Measurements from ENCODE around the gene MBD5.

The MBD5 gene

DNA sequence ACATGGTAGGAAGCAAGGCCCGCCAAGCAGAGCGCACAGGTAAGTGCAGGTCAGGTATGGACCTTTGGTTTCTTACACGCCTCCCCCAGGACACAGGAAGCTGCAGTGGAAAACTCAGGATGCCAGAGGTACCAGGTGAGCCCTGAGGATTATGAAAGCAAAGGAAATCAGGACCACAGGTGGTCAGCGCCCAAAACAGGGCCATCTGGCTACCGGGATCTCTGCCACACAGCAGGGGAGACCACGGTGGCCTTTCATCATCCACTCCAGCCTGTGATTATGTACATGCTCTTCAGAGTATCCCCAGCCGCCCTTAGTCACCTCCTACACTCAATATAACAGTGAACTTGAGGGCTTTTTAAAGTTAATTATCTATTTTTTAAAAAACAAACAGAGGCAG is 498.1 kb downstream of the MBD5 start:
- no peak overlapping the region for H3K9ac ChIP-seq (ENCODE audit: low read depth, low read length)
- H3K4me3 ChIP-seq (ENCODE audit: low read length), result no peak overlapping the region
- peaks cover 11% of the 10 kb centered on the region for H3K4me1 ChIP-seq (ENCODE audit: insufficient read depth, low read length)
- H3K9me3 ChIP-seq (ENCODE audit: insufficient read depth, low read depth, low read length), result no peaks in the 10 kb centered on the region
- H3K27ac ChIP-seq (ENCODE audit: low read depth, low read length), result no peak overlapping the region
- no peaks in the 10 kb centered on the region for H3K27me3 ChIP-seq (ENCODE audit: insufficient read depth, low read length)
- WGBS, result 70% methylated on average over 7 of the region's 7 CpGs
- H3K36me3 ChIP-seq (ENCODE audit: insufficient read depth, low read length), result no peaks in the 10 kb centered on the region

DNA sequence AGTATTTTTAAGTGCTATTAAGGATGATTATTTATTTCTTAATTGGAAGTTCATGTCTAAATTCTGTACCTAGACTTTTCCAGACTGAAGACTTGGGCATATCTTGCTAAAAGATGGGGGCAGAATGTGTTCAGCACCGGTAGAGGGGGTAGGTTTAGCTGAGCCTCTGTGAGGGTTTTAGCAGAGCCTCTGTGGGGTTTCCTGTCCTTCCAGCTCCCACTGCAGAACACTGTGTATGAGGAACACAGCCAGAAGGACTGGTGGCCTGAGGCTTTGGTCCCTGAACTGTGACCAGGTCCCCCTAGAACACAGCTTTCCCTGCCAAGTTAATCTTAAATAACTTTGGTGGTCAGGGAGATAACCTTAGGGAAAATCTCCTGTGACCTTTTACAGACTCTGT is 500.3 kb downstream of the MBD5 start:
- no peaks in the 10 kb centered on the region for H3K27me3 ChIP-seq (ENCODE audit: insufficient read depth, low read length)
- no peaks in the 10 kb centered on the region for H3K9me3 ChIP-seq (ENCODE audit: insufficient read depth, low read depth, low read length)
- H3K4me3 ChIP-seq (ENCODE audit: low read length), result no peak overlapping the region
- 88% methylated on average over 1 of the region's 1 CpG for WGBS
- H3K36me3 ChIP-seq (ENCODE audit: insufficient read depth, low read length), result no peaks in the 10 kb centered on the region
- no peak overlapping the region for H3K9ac ChIP-seq (ENCODE audit: low read depth, low read length)
- peaks cover 11% of the 10 kb centered on the region for H3K4me1 ChIP-seq (ENCODE audit: insufficient read depth, low read length)
- H3K27ac ChIP-seq (ENCODE audit: low read depth, low read length), result no peak overlapping the region

DNA sequence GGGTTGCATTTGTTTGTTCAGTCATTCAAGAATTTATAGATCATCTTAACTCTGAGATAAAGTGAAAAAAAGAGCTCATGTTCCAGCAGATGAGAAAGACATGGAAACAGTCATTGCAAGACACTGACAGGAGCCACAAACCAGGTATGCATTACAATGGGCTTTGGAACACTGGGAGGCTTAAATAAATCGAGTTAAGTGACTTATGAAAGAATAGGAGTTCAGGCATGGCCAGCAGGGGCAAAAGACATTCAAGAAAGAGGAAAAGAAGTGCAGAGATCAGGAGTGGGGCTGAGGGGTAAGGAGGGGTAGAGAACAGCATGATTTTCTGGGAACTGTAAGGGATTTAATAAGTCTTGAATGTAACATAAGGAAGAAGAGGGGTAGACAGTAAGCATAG is 502.4 kb downstream of the MBD5 start:
- H3K27me3 ChIP-seq (ENCODE audit: insufficient read depth, low read length), result no peaks in the 10 kb centered on the region
- H3K9ac ChIP-seq (ENCODE audit: low read depth, low read length), result no peak overlapping the region
- no peaks in the 10 kb centered on the region for H3K9me3 ChIP-seq (ENCODE audit: insufficient read depth, low read depth, low read length)
- no peaks in the 10 kb centered on the region for H3K36me3 ChIP-seq (ENCODE audit: insufficient read depth, low read length)
- no peak overlapping the region for H3K27ac ChIP-seq (ENCODE audit: low read depth, low read length)
- H3K4me1 ChIP-seq (ENCODE audit: insufficient read depth, low read length), result peaks cover 11% of the 10 kb centered on the region
- 22% methylated on average over 1 of the region's 1 CpG for WGBS
- no peak overlapping the region for H3K4me3 ChIP-seq (ENCODE audit: low read length)

DNA sequence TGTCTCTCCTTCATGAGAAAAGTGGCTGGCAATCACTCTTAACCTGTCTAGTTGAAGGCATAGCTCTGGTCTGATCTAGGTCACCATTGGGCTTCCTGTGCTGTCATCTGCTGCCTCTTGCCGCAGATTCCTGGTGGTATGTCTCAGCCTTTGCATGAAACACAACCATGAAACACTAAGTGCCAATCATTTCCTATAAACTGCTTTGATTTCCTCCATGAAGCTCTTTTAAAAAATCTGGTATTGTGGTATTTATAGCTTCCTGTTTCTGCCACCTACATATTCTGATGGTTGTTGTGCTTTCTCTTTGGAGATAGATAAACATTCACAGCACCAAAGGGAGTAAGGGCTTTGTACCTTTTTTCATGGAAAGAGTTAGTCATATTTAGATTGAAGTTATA is 503.6 kb downstream of the MBD5 start:
- Histone ChIP-seq H3K36me3 (ENCODE audit: insufficient read depth, low read length) (no peaks in the 10 kb centered on the region), H3K4me3 (ENCODE audit: low read length) (no peak overlapping the region), H3K27me3 (ENCODE audit: insufficient read depth, low read length) (no peaks in the 10 kb centered on the region), H3K9ac (ENCODE audit: low read depth, low read length) (no peak overlapping the region), H3K4me1 (ENCODE audit: insufficient read depth, low read length) (peaks cover 3% of the 10 kb centered on the region), H3K27ac (ENCODE audit: low read depth, low read length) (no peak overlapping the region), H3K9me3 (ENCODE audit: insufficient read depth, low read depth, low read length) (no peaks in the 10 kb centered on the region)
- WGBS, result 95% methylated on average over 1 of the region's 1 CpG

DNA sequence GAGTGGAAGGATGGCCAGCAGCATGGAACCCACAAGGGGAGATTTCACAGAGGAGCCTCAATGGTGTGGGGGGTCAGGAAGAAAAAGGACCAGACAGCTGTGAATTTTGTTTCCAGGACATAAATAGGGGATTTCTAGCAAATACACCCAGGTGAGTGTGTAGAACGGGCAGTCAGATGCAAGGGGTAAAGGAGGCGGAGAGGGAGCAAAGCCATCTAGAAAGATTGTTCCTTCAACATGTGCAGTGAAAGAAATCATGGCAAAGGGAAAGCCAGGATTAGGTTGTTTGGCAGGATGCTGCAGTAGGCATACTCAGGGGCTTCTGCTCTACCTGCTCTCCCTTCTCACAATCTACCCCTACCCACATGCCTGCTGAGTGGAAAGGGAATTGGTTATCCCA is 504.2 kb downstream of the MBD5 start:
- WGBS, result 94% methylated on average over 2 of the region's 2 CpGs

DNA sequence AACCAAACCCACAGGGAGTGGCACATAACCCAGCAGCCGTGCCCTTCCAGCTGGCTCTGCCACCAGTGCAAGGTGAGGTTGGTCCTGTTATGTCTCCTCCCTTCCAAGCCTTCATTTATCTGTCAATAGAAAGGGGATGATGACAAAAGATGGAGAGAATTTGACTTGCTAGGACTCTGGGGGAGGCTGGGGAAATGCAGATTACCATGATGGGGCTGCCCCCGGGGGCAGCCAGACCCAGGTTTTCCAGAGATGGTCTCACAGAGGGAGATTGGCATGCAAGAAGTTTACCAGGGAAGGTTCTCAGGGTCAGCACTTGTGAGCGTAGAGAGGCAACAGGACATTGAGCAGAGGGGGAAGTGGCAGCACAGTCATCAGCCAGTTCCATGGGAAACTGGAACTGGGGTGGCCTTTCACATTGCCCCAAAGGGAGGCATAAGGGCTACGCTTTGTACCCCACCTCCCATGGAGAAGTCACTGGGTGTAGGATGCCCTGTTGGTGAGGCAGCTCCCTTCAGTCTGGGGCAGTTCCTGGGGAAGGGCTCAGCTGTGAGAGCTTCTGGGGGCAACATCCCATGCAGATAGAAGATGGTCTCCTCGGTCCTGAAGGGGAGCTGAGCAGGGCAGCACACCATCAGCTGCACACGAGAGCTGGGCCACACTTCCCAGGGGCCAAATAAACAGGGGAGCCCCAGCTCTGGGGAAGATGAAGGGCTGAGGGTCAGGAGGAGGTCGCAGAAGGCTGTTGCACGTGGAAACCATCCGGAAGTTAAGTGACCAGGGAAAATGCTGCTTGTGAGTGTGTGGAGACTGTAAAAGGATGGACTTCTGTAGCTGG is 505.8 kb downstream of the MBD5 start:
- Histone ChIP-seq H3K36me3 (ENCODE audit: insufficient read depth, low read length) (no peaks in the 10 kb centered on the region), H3K27ac (ENCODE audit: low read depth, low read length) (no peak overlapping the region), H3K27me3 (ENCODE audit: insufficient read depth, low read length) (no peaks in the 10 kb centered on the region), H3K4me1 (ENCODE audit: insufficient read depth, low read length) (peaks cover 3% of the 10 kb centered on the region), H3K9me3 (ENCODE audit: insufficient read depth, low read depth, low read length) (no peaks in the 10 kb centered on the region), H3K4me3 (ENCODE audit: low read length) (no peak overlapping the region), H3K9ac (ENCODE audit: low read depth, low read length) (no peak overlapping the region)
- 83% methylated on average over 9 of the region's 9 CpGs for WGBS

More for the DNA sequence above, 504.2 kb downstream of the MBD5 start:
- peaks cover 3% of the 10 kb centered on the region for H3K4me1 ChIP-seq (ENCODE audit: insufficient read depth, low read length)
- no peak overlapping the region for H3K4me3 ChIP-seq (ENCODE audit: low read length)
- no peaks in the 10 kb centered on the region for H3K36me3 ChIP-seq (ENCODE audit: insufficient read depth, low read length)
- no peaks in the 10 kb centered on the region for H3K27me3 ChIP-seq (ENCODE audit: insufficient read depth, low read length)
- no peak overlapping the region for H3K9ac ChIP-seq (ENCODE audit: low read depth, low read length)
- no peaks in the 10 kb centered on the region for H3K9me3 ChIP-seq (ENCODE audit: insufficient read depth, low read depth, low read length)
- H3K27ac ChIP-seq (ENCODE audit: low read depth, low read length), result no peak overlapping the region

DNA sequence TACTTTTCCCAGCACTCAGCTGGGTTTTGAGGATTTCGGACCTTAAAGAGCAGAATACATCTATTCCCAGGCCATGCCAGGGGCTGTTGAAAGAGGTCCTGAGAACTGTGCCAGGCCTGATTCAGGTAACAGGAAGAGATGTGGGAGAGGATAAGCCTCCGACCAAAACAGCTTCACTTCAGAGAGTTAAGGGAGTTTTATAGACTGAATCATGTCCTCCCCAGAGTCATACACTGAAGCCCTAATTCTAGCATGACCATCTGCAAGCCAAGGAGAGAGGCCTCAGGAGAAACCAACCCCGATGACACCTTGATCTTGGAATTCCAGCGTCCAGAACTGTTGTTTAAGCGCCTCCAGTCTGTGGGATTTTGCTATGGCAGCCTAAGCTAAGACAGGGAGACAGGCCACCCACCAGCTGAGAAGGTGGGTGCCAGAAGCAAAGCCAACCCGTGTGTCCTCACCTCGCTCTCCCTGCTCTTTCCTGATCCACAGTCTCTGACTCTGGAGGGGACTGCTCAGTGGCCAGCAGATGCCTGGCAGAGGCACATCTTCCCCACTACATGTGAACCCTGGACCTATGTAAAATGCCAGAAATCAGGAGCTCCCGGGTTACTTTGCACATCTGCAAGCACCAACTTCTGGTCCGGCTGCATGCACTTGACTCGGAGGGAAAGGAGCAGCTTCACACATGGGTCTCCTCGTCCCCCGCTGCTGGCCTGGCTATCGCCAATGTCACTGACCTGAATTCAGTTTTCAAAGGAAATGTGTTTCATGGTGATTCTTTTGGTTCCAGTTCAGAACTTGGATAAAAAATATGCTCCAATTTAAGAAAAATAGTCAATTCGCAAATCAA is 506.8 kb downstream of the MBD5 start:
- Histone ChIP-seq H3K27me3 (ENCODE audit: insufficient read depth, low read length) (no peaks in the 10 kb centered on the region), H3K27ac (ENCODE audit: low read depth, low read length) (no peak overlapping the region), H3K9ac (ENCODE audit: low read depth, low read length) (no peak overlapping the region), H3K36me3 (ENCODE audit: insufficient read depth, low read length) (no peaks in the 10 kb centered on the region), H3K4me3 (ENCODE audit: low read length) (no peak overlapping the region), H3K9me3 (ENCODE audit: insufficient read depth, low read depth, low read length) (no peaks in the 10 kb centered on the region), H3K4me1 (ENCODE audit: insufficient read depth, low read length) (peaks cover 3% of the 10 kb centered on the region)
- WGBS, result 90% methylated on average over 14 of the region's 14 CpGs

DNA sequence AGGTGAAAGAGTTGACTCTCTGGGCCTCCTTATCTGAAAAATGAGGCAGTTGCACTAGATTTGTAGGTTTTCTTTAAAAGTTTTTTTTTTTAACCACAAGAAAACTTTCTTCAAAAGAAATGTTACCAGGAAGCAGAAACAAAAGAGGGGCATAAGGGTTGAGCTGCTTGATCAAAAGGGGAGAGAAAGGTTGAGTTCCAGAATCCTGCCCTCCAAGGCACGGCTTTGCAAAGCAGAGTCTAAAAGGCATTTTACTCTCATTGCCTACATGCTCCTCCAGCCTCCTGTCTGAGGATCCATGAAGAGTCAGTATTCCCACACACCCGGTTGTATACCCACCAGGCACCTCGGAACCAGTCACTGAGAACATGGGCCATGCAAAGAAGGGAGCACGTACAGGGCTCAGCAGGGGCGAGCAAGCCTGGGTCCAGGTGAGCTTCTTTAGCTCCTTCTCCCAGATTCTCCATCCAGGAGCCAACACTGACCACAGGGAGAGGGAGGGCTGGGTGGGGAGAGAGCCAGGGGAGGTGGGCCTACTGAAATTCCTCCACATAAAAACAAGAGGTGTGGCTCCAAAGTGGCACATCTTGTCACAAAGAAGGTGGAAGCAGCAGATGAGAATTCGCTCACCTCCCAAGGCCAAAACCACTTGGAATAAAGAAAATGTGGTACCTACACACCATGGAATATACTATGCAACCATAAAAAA is 507.6 kb downstream of the MBD5 start:
- no peaks in the 10 kb centered on the region for H3K27me3 ChIP-seq (ENCODE audit: insufficient read depth, low read length)
- no peak overlapping the region for H3K4me3 ChIP-seq (ENCODE audit: low read length)
- H3K4me1 ChIP-seq (ENCODE audit: insufficient read depth, low read length), result peaks cover under 1% of the 10 kb centered on the region; the same call in 1 of the 2 replicates
- no peaks in the 10 kb centered on the region for H3K36me3 ChIP-seq (ENCODE audit: insufficient read depth, low read length)
- 94% methylated on average over 6 of the region's 6 CpGs for WGBS
- no peak overlapping the region for H3K9ac ChIP-seq (ENCODE audit: low read depth, low read length)
- H3K27ac ChIP-seq (ENCODE audit: low read depth, low read length), result no peak overlapping the region
- no peaks in the 10 kb centered on the region for H3K9me3 ChIP-seq (ENCODE audit: insufficient read depth, low read depth, low read length)

DNA sequence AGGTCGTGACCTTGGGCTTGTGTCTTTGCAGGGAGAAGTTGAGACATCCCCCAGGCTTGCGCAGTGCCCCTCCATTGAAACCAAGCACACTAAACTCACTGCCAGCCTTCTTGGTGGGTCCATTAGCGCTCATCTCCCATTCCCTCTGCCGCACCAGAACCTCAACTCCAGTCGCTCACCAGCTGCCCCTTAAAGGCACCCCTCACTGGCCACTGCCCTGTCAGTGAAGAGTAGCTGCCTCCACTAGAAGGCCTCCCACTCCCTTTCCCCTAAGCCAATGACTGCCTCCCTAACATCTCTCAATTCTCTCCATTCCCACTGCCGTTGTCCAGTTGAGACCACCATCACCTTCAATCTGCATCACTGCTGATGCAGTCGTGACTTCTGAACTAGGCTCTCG is 508.9 kb downstream of the MBD5 start:
- H3K27ac ChIP-seq (ENCODE audit: low read depth, low read length), result no peak overlapping the region
- H3K4me3 ChIP-seq (ENCODE audit: low read length), result no peak overlapping the region
- H3K9ac ChIP-seq (ENCODE audit: low read depth, low read length), result no peak overlapping the region
- H3K36me3 ChIP-seq (ENCODE audit: insufficient read depth, low read length), result no peaks in the 10 kb centered on the region
- no peaks in the 10 kb centered on the region for H3K9me3 ChIP-seq (ENCODE audit: insufficient read depth, low read depth, low read length)
- no peaks in the 10 kb centered on the region for H3K4me1 ChIP-seq (ENCODE audit: insufficient read depth, low read length)
- 81% methylated on average over 8 of the region's 8 CpGs for WGBS
- no peaks in the 10 kb centered on the region for H3K27me3 ChIP-seq (ENCODE audit: insufficient read depth, low read length)

DNA sequence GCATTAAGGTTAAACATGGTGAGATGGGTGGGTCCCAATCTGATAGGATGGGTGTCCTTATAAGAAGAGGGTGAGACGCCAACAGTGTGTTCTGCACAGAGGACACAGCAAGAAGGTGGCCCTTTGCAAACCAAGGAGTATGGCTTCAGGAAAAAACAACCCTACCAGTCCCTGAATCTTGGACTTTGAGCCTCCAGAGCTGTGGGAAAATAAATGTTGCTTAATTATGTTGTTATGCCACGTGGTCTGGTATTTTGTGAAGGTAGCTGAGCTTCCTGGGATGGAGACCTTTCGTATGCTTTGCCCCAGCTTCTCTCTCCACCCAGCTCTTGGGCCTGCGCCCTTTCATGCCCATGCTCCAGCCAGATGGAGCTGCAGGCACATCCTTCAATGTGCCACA is 509.5 kb downstream of the MBD5 start:
- Histone ChIP-seq H3K36me3 (ENCODE audit: insufficient read depth, low read length) (no peaks in the 10 kb centered on the region), H3K9ac (ENCODE audit: low read depth, low read length) (no peak overlapping the region)

DNA sequence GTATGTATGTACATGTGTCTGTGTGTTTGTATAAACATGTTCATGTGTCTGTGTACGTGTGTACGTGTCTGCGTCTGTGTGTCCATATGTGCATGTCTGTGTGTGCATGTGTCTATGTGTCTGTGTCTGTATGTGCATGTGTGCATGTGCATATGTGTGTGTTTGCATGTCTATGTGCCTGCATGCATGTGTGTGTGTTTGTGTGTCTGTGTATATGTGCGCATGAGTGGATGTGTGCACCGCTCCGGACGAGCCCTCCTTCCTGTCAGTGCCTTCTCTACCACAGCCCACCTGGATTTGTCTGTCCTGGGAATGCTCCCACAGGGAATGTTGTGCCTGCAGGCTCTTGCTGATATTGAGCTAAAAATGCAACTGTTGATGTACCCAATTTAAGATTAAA is 510.3 kb downstream of the MBD5 start:
- H3K9me3 ChIP-seq (ENCODE audit: insufficient read depth, low read depth, low read length), result no peaks in the 10 kb centered on the region
- no peak overlapping the region for H3K27ac ChIP-seq (ENCODE audit: low read depth, low read length)
- H3K4me1 ChIP-seq (ENCODE audit: insufficient read depth, low read length), result no peaks in the 10 kb centered on the region
- H3K27me3 ChIP-seq (ENCODE audit: insufficient read depth, low read length), result no peaks in the 10 kb centered on the region
- H3K4me3 ChIP-seq (ENCODE audit: low read length), result no peak overlapping the region
- H3K9ac ChIP-seq (ENCODE audit: low read depth, low read length), result no peak overlapping the region
- H3K36me3 ChIP-seq (ENCODE audit: insufficient read depth, low read length), result no peaks in the 10 kb centered on the region
- WGBS, result 97% methylated on average over 7 of the region's 7 CpGs

More for the DNA sequence above, 509.5 kb downstream of the MBD5 start:
- Histone ChIP-seq H3K4me3 (ENCODE audit: low read length) (no peak overlapping the region), H3K27me3 (ENCODE audit: insufficient read depth, low read length) (no peaks in the 10 kb centered on the region), H3K9me3 (ENCODE audit: insufficient read depth, low read depth, low read length) (no peaks in the 10 kb centered on the region), H3K27ac (ENCODE audit: low read depth, low read length) (no peak overlapping the region), H3K4me1 (ENCODE audit: insufficient read depth, low read length) (no peaks in the 10 kb centered on the region)
- 92% methylated on average over 4 of the region's 4 CpGs for whole genome bisulfite sequencing
